NCI-H2196 treated with DMSO at 0.1 percent for 48 hours (cell line): ENCODE measurements around the gene SCMH1.
"Not testable (repeated sequence)": the region's sequence is repeated elsewhere in the genome, so short reads cannot be mapped to it uniquely, and the experiment has no call there.

Experiments used
- DNase-seq: peaks from one replicate; lab custom pipeline; 2025; ENCODE audit not compliant: unreplicated experiment; lab: John Stamatoyannopoulos, UW

SCMH1 gene

GRCh38 chr1:41158147-41158875 lies 83.8 kb downstream of the SCMH1 start:
- no peak for DNase-seq

GRCh38 chr1:41155105-41155504 lies 87.0 kb downstream of the SCMH1 start:
- DNase-seq, result no peak

GRCh38 chr1:41153750-41154274 lies 88.3 kb downstream of the SCMH1 start:
- DNase-seq, result no peak

- no peak for DNase-seq
Observed at GRCh38 chr1:41152622-41153044, 89.5 kb downstream of the SCMH1 start.

- DNase-seq, result no peak
Observed at GRCh38 chr1:41151846-41152245, 90.3 kb downstream of the SCMH1 start.

- DNase-seq, result no peak
Observed at GRCh38 chr1:41149570-41149969, 92.5 kb downstream of the SCMH1 start.

GRCh38 chr1:41144285-41144684 lies 97.8 kb downstream of the SCMH1 start:
- no peak for DNase-seq

- DNase-seq, result no peak
Observed at GRCh38 chr1:41138549-41138948, 103.6 kb downstream of the SCMH1 start.

GRCh38 chr1:41135196-41135947 lies 106.7 kb downstream of the SCMH1 start:
- no peak for DNase-seq

GRCh38 chr1:41134325-41134724 lies 107.8 kb downstream of the SCMH1 start:
- not testable (repeated sequence) for DNase-seq

GRCh38 chr1:41122851-41123518 lies 119.1 kb downstream of the SCMH1 start:
- DNase-seq, result no peak

GRCh38 chr1:41122148-41122547 lies 120.0 kb downstream of the SCMH1 start:
- DNase-seq, result no peak

- DNase-seq, result no peak
Observed at GRCh38 chr1:41118645-41119044, 123.5 kb downstream of the SCMH1 start.

- DNase-seq, result not testable (repeated sequence)
Observed at GRCh38 chr1:41117241-41117640, 124.9 kb downstream of the SCMH1 start.

GRCh38 chr1:41110736-41111135 lies 131.4 kb downstream of the SCMH1 start:
- no peak for DNase-seq

- DNase-seq, result no peak
Observed at GRCh38 chr1:41110286-41110685, 131.8 kb downstream of the SCMH1 start.

GRCh38 chr1:41109310-41110197 lies 132.6 kb downstream of the SCMH1 start:
- peak; percentile 61 for DNase-seq

- DNase-seq, result no peak
Observed at GRCh38 chr1:41108696-41109275, 133.3 kb downstream of the SCMH1 start.

GRCh38 chr1:41103766-41104165 lies 138.3 kb downstream of the SCMH1 start:
- DNase-seq, result no peak

GRCh38 chr1:41102653-41103052 lies 139.5 kb downstream of the SCMH1 start:
- DNase-seq, result no peak
